ENCODE measurements around the gene PHF10. TPM values are rescaled to one million over a fixed set of nuclear protein-coding genes. Genes with fewer than 3 reads are reported as not detected.

PHF10 gene
- total RNA-seq, 3 donors from 2014 or later (not counting 1 experiment from before 2014, with no cell fraction given), result 46.5 to 56.5 (median 53.6) TPM

- no peak for DNase-seq
- ATAC-seq, result no peak
- Mint-ChIP-seq H3K4me3 (no peak overlapping the region), H3K36me3 (no peaks in the 10 kb centered on the region), H3K4me1 (no peaks in the 10 kb centered on the region), H3K9me3 (no peaks in the 10 kb centered on the region), H3K27me3 (ENCODE audit: low read depth in 2 of 2) (peaks cover 10 to 16% of the 10 kb centered on the region in 2 donors), H3K27ac (no peak overlapping the region)
- Histone ChIP-seq H3K27me3 (ENCODE audit: control insufficient read depth, insufficient read depth, low read length) (peaks cover 2% of the 10 kb centered on the region), H3K9me3 (ENCODE audit: control insufficient read depth, insufficient read depth, low read length) (no peaks in the 10 kb centered on the region), H3K36me3 (ENCODE audit: control insufficient read depth, insufficient read depth, low read length) (no peaks in the 10 kb centered on the region), H3K4me3 (ENCODE audit: low read length) (no peak overlapping the region), H3K27ac (ENCODE audit: low read length) (no peak overlapping the region), H3K4me1 (ENCODE audit: control insufficient read depth, insufficient read depth, low read length) (no peaks in the 10 kb centered on the region)
- no peak for TF ChIP-seq CTCF (IDR thresholded peaks at IDR 0.05)
- intact Hi-C loops (cut with micrococcal nuclease), result no loop called here
Observed at GRCh38 chr6:169741344-169741743, 17.0 kb upstream of the PHF10 start.

DNA sequence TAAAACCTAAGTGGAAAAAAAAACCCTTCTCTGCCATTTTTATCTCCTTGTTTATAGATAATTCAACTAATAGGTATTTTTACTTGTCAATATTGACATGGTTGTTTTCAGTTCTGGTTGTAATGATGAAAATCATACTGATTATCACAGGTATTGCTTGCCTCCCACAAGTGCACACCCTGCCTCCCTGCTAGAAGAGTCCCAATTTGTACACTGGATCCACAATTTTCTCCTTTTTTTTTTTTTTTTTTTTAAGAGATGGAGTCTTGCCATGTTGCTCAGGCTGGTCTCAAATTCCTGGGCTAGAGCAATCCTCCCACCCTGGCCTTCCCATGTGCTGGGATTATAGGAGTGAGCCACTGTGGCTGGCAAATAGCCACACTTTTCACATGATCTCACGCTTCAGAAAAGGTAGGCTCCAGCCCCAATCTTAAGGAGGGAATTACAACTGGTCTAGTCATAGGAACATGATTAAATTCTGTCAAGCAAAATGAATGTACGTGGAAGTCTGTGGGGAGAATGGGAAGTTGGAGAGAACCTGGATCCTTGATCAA lies 14.8 kb upstream of the PHF10 start:
- no peak overlapping the region for H3K27ac Mint-ChIP-seq
- Histone ChIP-seq H3K36me3 (ENCODE audit: control insufficient read depth, insufficient read depth, low read length) (no peaks in the 10 kb centered on the region), H3K27ac (ENCODE audit: low read length) (no peak overlapping the region), H3K4me3 (ENCODE audit: low read length) (no peak overlapping the region), H3K9me3 (ENCODE audit: control insufficient read depth, insufficient read depth, low read length) (no peaks in the 10 kb centered on the region), H3K4me1 (ENCODE audit: control insufficient read depth, insufficient read depth, low read length) (no peaks in the 10 kb centered on the region), H3K27me3 (ENCODE audit: control insufficient read depth, insufficient read depth, low read length) (peaks cover 2% of the 10 kb centered on the region)
- ATAC-seq (no peak), DNase-seq (no peak)
- no peaks in the 10 kb centered on the region for H3K4me1 Mint-ChIP-seq
- H3K36me3 Mint-ChIP-seq, result no peaks in the 10 kb centered on the region
- WGBS (ENCODE audit: insufficient coverage), result 100% methylated on average over 1 of the region's 2 CpGs
- H3K27me3 Mint-ChIP-seq (ENCODE audit: low read depth in 2 of 2), result peaks cover 29 to 35% of the 10 kb centered on the region in 2 donors
- no peak overlapping the region for H3K4me3 Mint-ChIP-seq
- no peaks in the 10 kb centered on the region for H3K9me3 Mint-ChIP-seq
- no peak for TF ChIP-seq CTCF (IDR thresholded peaks at IDR 0.05)
- intact Hi-C loops (cut with micrococcal nuclease), result no loop called here

DNA sequence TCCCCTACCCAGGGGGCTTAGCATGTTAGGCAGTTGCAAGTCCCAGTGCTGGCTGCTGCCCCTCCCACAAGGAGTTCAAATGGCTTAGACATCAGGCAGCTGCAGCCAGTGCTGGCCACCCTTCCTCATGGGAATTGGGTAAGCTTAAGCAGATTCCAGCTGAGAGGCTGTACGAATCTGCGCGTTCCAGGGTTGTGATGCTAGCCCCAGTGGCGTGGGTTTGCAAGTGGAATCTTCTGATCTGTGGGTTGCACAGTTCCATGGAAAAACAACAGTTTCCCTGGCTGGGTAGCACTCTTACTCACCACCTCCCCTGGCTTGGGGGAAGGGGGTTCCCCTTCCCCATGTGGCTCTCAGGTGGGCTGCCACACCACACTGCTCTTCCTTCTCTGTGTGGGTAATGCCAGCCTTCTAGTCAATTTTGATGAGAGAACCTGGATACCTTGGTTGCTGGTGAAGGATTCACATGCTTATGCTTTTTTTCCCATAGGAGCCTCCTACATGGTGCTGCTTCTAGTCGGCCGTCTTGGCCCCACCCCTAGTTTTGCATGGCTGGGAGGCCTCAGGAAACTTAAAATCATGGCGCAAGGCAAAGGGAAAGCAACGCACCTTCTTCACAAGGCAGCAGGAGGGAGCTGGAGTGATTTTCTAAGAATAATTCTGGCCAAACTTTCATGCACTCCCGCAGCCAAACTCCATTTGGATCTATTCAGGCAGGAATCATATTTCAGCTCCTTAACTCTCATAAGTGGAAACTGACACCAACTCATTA lies 14.1 kb upstream of the PHF10 start:
- intact Hi-C loops (cut with micrococcal nuclease), result no loop called here
- Histone ChIP-seq H3K27me3 (ENCODE audit: control insufficient read depth, insufficient read depth, low read length) (peaks cover 2% of the 10 kb centered on the region), H3K4me3 (ENCODE audit: low read length) (no peak overlapping the region), H3K9me3 (ENCODE audit: control insufficient read depth, insufficient read depth, low read length) (no peaks in the 10 kb centered on the region), H3K4me1 (ENCODE audit: control insufficient read depth, insufficient read depth, low read length) (no peaks in the 10 kb centered on the region), H3K36me3 (ENCODE audit: control insufficient read depth, insufficient read depth, low read length) (no peaks in the 10 kb centered on the region), H3K27ac (ENCODE audit: low read length) (no peak overlapping the region)
- Mint-ChIP-seq H3K27ac (no peak overlapping the region), H3K4me3 (no peak overlapping the region), H3K36me3 (no peaks in the 10 kb centered on the region), H3K27me3 (ENCODE audit: low read depth in 2 of 2) (peaks cover 32 to 37% of the 10 kb centered on the region in 2 donors), H3K9me3 (no peaks in the 10 kb centered on the region), H3K4me1 (no peaks in the 10 kb centered on the region)
- DNase-seq, result no peak
- no peak for TF ChIP-seq CTCF (IDR thresholded peaks at IDR 0.05)
- ATAC-seq, result no peak
- 90% methylated on average over 9 of the region's 9 CpGs for WGBS (ENCODE audit: insufficient coverage)

DNA sequence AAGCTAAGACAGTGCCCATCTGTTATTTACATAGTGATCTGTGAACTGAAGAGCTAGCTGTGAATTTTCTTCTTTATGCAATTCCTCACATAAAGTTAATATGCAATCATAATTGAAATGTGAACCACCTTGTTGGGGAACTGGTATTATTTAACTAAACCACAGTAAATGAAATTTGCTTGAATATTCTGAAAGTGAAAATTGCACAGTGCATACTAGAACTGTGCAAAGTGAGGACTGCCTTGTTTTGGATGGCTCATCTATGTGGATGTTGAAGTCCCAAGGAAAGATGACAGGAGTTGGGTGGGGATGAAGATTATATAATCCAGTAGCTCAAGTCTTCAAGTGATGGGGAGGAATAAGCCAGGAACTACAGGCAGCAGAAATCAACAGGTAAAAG lies 5.7 kb upstream of the PHF10 start:
- Histone ChIP-seq H3K27me3 (ENCODE audit: control insufficient read depth, insufficient read depth, low read length) (no peaks in the 10 kb centered on the region), H3K9me3 (ENCODE audit: control insufficient read depth, insufficient read depth, low read length) (no peaks in the 10 kb centered on the region), H3K36me3 (ENCODE audit: control insufficient read depth, insufficient read depth, low read length) (no peaks in the 10 kb centered on the region), H3K27ac (ENCODE audit: low read length) (no peak overlapping the region), H3K4me1 (ENCODE audit: control insufficient read depth, insufficient read depth, low read length) (peaks cover 5% of the 10 kb centered on the region), H3K4me3 (ENCODE audit: low read length) (no peak overlapping the region)
- ATAC-seq (no peak), DNase-seq (no peak)
- intact Hi-C loops (cut with micrococcal nuclease), result no loop called here
- H3K27me3 Mint-ChIP-seq (ENCODE audit: low read depth in 2 of 2), result peaks cover 20% of the 10 kb centered on the region in 2 donors
- H3K36me3 Mint-ChIP-seq, result no peaks in the 10 kb centered on the region
- peaks cover 0 to 6% of the 10 kb centered on the region in 2 donors for H3K4me1 Mint-ChIP-seq
- no peak for TF ChIP-seq CTCF (IDR thresholded peaks at IDR 0.05)
- H3K27ac Mint-ChIP-seq, result no peak overlapping the region
- no peaks in the 10 kb centered on the region for H3K9me3 Mint-ChIP-seq
- no peak overlapping the region for H3K4me3 Mint-ChIP-seq

Data from natural killer cell (primary cell).